Chondrocyte (in vitro differentiated cells): ENCODE data around the gene CBLB. TPM values are rescaled to one million over a fixed set of nuclear protein-coding genes. Genes with fewer than 3 reads are reported as not detected.

ENCODE experiments used
- DNase-seq: peaks from one replicate; pipeline ENCODE4 v3.0.0; 2021; ENCODE audit warnings: mixed read lengths, low spot score
- H3K27ac Mint-ChIP-seq: one replicate; pipeline ENCODE4 v1.8.0; 2021; ENCODE audit warnings: mild to moderate bottlenecking, moderate library complexity, mixed read lengths; ENCODE audit not compliant: unreplicated experiment
- H3K27me3 Mint-ChIP-seq: 2 replicates; pipeline ENCODE4 v1.8.0; 2021; ENCODE audit warnings: low read depth, mixed read lengths
- H3K36me3 Mint-ChIP-seq: 2 replicates; pipeline ENCODE4 v1.8.0; 2021; ENCODE audit warnings: low read depth, mixed read lengths
- H3K4me1 Mint-ChIP-seq: 2 replicates; pipeline ENCODE4 v1.8.0; 2021; ENCODE audit warnings: low read depth, mild to moderate bottlenecking, mixed read lengths
- H3K4me3 Mint-ChIP-seq: one replicate; pipeline ENCODE4 v1.8.0; 2021; ENCODE audit warnings: mild to moderate bottlenecking, moderate library complexity, mixed read lengths; ENCODE audit not compliant: unreplicated experiment
- H3K9me3 Mint-ChIP-seq: 2 replicates; pipeline ENCODE4 v1.8.0; 2021; ENCODE audit warnings: low read depth, mixed read lengths
- CTCF ChIP-seq: fragments of 200-600 bp; sonication (generic); IDR thresholded peaks from 2 replicates; pipeline ENCODE4 v1.5.0; 2021; ENCODE audit warnings: antibody characterized with exemption, mild to moderate bottlenecking, moderate library complexity
- total RNA-seq: library from RNA; stranded (reverse); gene quantifications from 3 replicates; pipeline ENCODE4 v1.2.1, GENCODE V29; 2021

The CBLB gene
- total RNA-seq, 1 donor from 2014 or later, result 25.0 TPM

- TF ChIP-seq CTCF, result peak; percentile 23
- H3K4me1 Mint-ChIP-seq, result peaks cover 24% of the 10 kb centered on the region
- no peak for DNase-seq
- no peaks in the 10 kb centered on the region for H3K27me3 Mint-ChIP-seq
- H3K27ac Mint-ChIP-seq, result peak overlapping the region; percentile 80
- no peaks in the 10 kb centered on the region for H3K9me3 Mint-ChIP-seq
- H3K4me3 Mint-ChIP-seq, result peak overlapping the region; percentile 17
- H3K36me3 Mint-ChIP-seq, result peaks cover 9% of the 10 kb centered on the region
These were observed 32.3 kb downstream of the CBLB start for GRCh38 chr3:105836533-105836932.

- Mint-ChIP-seq H3K27me3 (no peaks in the 10 kb centered on the region), H3K4me1 (peaks cover 24% of the 10 kb centered on the region), H3K4me3 (no peak overlapping the region), H3K9me3 (no peaks in the 10 kb centered on the region), H3K36me3 (peaks cover 9% of the 10 kb centered on the region), H3K27ac (no peak overlapping the region)
- no peak for DNase-seq
- no peak for TF ChIP-seq CTCF
These were observed 33.2 kb downstream of the CBLB start for GRCh38 chr3:105835606-105836005.

- no peaks in the 10 kb centered on the region for H3K27me3 Mint-ChIP-seq
- DNase-seq, result no peak
- TF ChIP-seq CTCF, result no peak
- H3K4me1 Mint-ChIP-seq, result peaks cover 30% of the 10 kb centered on the region
- H3K27ac Mint-ChIP-seq, result no peak overlapping the region
- H3K36me3 Mint-ChIP-seq, result peaks cover 9% of the 10 kb centered on the region
- no peaks in the 10 kb centered on the region for H3K9me3 Mint-ChIP-seq
- no peak overlapping the region for H3K4me3 Mint-ChIP-seq
These were observed 34.0 kb downstream of the CBLB start for GRCh38 chr3:105834768-105835167.

GRCh38 chr3:105832644-105833043 is 36.2 kb downstream of the CBLB start:
- peaks cover 3% of the 10 kb centered on the region for H3K9me3 Mint-ChIP-seq
- H3K27me3 Mint-ChIP-seq, result no peaks in the 10 kb centered on the region
- no peak for TF ChIP-seq CTCF

GRCh38 chr3:105830836-105831235 is 38.0 kb downstream of the CBLB start:
- Mint-ChIP-seq H3K36me3 (peaks cover 7% of the 10 kb centered on the region), H3K9me3 (peaks cover 3% of the 10 kb centered on the region), H3K27me3 (no peaks in the 10 kb centered on the region), H3K27ac (no peak overlapping the region), H3K4me1 (peaks cover 25% of the 10 kb centered on the region), H3K4me3 (no peak overlapping the region)
- TF ChIP-seq CTCF, result no peak
- no peak for DNase-seq

More at GRCh38 chr3:105832644-105833043, 36.2 kb downstream of the CBLB start:
- Mint-ChIP-seq H3K27ac (no peak overlapping the region), H3K4me1 (peaks cover 40% of the 10 kb centered on the region), H3K4me3 (no peak overlapping the region), H3K36me3 (peaks cover 7% of the 10 kb centered on the region)
- DNase-seq, result no peak
